DMS79 (cell line): ENCODE measurements around the gene PPP1R7.

Experiments used
- DNase-seq: peaks from one replicate; lab custom pipeline; 2025; lab: John Stamatoyannopoulos, UW

PPP1R7 gene

DNA sequence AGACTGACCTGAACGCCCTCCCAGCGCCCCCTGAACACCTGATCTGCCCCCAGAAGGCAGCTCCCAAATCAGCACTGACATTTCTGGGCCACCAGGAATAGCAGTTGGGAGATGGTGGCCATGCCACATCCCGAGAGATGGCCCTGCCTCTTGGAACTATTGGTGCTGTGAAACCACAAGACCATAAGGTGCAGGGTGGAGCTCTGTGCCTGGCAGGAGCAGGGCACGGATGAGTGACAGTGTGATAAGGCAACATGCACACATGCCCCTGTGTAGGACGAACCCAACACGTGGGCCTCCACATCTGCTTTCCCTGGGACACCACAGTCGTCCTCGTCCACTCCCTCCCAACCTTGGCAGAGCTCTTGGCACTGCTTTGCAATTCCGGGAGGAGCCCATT is 65.2 kb downstream of the PPP1R7 start:
- DNase-seq = no peak

DNA sequence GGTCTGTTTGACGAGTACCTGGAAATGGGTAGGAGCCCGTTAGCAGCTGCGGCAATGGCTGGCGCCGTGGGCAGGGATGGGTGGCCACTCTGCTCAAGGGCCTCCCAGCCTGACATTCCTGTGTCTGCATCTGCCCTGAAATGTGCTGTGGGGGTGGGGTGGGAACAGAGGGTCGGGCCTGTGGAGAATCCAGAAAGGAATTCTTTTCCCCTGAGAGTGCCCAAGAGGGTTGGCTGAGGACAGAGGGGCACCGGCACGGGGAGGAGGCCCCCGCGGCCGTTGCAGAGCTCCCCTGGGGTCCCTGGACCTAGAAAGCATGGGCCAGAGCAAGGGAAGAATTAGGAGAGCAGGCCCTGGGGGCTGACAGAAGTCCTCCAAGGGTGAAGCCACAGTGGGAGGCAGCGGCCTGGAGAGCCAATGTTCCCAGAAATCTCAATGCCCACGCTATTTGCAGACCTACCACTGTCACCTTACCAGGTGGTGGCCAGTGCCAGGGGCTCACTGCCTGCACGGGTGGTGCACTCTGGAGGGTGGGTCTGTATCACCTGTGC is 66.0 kb downstream of the PPP1R7 start:
- no peak for DNase-seq

DNA sequence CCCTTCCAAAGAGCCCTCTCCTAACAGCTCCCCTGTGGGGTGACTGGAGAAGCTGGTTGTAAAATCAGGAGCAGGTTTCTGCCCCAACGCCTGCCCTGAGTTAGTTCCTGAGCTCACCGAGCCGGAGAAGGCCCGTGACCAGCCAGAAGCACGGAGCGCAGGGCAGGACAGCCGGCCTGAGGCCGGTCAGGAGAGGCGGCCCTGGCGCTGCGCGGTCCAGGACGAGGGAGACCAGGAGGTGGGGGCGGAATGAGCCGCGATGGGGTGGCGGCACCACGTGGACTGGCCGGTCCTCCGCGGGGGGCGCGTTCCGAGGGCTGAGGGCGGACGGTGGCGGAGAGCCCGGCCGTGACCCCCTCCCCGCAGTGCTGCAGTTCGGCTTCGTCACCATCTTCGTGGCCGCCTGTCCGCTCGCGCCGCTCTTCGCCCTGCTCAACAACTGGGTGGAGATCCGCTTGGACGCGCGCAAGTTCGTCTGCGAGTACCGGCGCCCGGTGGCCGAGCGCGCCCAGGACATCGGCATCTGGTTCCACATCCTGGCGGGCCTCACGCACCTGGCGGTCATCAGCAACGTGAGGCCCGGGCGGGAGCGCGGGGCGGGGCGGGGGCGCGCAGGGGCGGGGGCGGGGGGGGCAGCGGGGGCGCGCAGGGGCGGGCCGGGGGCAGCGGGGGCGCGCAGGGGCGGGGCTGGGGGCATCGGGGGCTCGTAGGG is 67.2 kb downstream of the PPP1R7 start:
- DNase-seq = no peak

DNA sequence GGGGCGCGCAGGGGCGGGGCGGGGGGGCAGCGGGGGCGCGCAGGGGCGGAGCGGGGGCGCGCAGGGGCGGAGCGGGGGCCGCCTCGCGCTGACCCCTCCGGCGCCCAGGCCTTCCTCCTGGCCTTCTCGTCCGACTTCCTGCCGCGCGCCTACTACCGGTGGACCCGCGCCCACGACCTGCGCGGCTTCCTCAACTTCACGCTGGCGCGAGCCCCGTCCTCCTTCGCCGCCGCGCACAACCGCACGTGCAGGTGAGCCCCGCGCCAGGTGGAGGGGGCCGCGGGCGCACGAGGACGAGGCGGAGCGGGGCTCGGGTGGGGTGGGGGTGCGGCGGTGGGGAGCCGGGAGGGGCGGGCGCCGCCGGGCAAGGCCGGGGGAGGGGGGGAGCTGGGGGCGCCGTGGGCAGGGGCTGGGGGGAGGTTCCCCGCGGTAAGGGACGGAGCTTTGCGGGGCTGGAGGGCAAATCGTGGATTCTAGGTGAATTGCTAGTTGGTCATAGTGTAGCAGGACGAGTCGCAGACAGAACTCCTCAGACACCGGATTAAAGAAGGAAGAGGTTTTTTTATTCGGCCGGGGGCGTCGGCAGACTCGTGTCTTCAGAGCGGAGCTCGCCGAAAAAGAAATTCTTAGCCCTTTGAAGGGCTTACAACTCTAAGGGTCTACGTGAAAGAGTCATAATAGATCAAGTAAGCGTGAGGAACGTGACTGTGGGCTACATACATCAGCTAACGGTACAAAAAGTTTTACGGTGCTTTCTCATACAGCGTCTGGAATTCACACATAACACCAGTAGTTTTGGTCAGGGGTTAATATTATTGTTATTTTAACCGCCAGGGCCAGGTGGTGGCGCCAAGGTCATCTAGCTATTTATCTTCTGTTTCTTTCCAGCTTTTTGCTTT is 68.1 kb downstream of the PPP1R7 start:
- no peak for DNase-seq

DNA sequence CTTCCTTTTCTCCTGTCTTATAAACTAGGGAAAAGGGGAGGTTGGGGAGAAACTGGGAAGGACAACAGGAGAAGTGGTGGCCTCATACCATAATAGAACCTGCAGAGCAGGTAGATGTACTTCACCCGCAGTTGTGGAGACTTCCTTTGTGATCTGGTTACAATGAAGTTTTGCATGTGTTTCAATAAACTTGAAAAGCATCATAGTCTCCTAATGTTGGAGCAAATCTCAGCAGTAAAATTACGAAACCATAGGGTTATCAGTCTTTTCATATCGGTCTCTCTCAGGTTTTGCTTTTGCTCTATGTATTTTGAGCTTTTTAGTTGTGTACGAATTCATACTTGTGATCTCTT is 68.7 kb downstream of the PPP1R7 start:
- no peak for DNase-seq

DNA sequence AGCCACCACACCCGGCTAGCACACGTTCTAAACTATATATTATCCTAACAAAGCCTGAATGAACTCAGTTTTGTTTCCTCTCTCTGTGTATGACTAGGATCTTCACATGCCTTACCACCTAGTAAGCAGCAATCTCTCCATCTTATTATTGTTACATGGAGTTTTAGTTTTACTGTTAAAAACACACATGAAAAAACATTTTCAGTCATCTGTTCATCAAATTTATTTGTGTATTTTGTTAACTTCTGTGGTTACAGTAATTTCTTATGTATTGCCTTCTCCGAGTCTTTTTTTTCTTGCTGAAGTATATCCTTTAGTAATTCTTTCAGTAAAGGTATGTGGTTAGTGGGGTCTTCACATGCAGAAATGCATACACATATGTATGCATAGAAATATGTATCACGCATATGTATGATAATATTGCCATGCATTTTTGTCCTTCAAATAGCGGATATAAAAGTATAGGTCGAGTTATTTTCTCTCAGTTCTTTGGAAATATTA is 69.6 kb downstream of the PPP1R7 start:
- DNase-seq = no peak

DNA sequence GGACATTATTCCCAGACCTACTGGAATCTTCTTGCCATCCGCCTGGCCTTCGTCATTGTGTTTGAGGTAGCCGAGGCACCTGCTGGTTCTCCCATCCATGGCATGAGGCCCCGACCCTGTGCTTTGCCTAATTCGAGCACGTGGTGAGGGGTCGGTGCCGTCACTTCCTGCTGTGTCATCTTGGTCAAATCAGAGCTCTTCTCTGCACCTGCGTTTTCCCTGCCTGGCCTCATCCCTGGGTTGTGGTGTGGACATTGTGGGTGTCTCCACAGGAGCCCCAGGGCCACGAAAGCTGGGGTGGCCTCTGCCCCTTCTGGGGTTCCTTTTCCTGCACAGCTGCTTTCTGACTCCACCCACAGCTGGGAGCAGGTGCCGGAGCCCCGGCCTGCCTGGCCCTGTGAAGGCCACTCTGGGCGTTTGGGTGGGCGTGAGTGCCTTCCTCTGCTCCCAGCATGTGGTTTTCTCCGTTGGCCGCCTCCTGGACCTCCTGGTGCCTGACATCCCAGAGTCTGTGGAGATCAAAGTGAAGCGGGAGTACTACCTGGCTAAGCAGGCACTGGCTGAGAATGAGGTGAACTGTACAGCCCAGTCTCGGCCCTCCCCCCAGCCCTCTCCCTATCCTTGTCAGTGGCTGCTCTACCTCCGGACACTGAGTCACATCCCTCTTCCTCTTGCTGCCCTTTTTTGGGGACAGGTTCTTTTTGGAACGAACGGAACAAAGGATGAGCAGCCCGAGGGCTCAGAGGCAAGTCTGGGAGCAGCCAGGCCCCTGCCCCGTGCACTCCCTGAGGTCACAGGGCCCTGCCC is 73.1 kb downstream of the PPP1R7 start:
- no peak for DNase-seq

DNA sequence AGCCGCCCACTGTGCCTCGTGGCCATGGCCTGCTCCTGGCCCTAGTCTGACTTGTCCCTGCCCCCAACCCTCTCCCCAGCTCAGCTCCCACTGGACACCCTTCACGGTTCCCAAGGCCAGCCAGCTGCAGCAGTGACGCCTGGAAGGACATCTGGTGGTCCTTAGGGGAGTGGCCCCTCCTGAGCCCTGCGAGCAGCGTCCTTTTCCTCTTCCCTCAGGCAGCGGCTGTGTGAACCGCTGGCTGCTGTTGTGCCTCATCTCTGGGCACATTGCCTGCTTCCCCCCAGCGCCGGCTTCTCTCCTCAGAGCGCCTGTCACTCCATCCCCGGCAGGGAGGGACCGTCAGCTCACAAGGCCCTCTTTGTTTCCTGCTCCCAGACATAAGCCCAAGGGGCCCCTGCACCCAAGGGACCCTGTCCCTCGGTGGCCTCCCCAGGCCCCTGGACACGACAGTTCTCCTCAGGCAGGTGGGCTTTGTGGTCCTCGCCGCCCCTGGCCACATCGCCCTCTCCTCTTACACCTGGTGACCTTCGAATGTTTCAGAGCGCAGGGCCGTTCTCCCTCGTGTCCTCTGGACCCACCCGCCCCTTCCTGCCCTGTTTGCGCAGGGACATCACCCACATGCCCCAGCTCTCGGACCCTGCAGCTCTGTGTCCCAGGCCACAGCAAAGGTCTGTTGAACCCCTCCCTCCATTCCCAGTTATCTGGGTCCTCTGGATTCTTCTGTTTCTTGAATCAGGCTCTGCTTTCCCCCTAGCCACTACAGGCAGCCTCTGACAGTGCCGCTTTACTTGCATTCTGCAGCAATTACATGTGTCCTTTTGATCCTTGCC is 74.0 kb downstream of the PPP1R7 start:
- DNase-seq = no peak

DNA sequence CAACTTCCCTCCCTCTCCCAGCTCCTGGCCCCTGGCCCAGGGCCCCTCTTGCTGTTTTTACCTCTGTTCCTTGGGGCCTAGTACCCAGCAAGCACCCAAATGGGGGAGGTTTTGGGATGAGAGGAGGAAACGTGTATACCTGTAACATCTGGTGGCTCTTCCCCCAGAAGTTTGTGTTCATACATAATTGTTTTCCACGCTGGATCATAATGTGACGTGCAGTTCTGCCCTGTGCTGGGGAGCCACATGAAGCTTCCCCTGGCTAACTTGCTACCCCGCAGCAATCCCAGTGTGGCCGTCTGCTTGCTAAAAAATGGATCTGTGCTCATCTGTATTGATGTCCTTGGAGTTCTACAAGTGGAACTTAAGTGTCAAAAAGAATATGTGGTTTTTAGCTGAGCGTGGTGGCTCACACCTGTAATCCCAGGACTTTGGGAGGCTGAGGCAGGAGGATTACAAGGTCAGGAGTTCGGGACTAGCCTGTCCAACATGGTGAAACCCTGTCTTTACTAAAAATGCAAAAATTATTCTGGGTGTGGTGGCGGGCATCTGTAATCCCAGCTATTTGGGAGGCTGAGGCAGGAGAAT is 74.7 kb downstream of the PPP1R7 start:
- no peak for DNase-seq

DNA sequence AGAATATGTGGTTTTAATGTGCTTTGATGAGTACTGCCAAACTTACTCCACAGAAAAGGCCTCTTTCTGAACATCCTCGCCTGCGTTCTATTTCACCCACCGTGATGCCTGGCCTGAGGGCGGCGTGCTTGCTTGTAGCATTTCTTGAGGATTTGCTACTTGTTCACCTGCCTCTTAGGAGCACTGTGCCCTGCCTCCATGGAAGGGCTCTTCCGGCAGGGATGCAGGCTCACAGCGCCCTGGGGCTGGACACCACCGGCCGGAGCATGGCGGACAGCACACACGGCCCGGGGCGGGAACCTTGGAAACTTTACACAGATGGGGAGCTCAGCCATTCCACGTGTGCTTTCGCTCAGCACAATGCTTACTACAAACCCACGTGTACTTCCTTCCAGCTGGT is 75.3 kb downstream of the PPP1R7 start:
- no peak for DNase-seq

DNA sequence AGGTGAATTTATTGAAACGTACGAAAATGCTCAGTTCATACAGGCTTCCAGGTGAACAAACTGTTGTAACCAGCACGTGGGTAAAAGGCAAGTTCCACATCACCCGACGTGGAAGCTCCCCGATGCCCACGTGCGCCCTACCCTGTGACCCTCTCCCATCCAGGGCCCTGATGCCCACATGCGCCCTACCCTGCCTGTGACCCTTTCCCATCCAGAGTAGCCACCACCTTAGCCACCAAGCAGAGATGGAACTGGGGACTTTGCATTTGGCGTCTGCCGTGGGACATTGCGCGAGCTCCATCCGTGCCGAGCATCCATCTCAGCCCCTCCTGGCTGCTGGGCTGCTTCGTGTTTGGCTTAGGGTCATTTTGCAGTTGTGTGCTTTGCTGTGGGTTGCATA is 75.7 kb downstream of the PPP1R7 start:
- DNase-seq = no peak

DNA sequence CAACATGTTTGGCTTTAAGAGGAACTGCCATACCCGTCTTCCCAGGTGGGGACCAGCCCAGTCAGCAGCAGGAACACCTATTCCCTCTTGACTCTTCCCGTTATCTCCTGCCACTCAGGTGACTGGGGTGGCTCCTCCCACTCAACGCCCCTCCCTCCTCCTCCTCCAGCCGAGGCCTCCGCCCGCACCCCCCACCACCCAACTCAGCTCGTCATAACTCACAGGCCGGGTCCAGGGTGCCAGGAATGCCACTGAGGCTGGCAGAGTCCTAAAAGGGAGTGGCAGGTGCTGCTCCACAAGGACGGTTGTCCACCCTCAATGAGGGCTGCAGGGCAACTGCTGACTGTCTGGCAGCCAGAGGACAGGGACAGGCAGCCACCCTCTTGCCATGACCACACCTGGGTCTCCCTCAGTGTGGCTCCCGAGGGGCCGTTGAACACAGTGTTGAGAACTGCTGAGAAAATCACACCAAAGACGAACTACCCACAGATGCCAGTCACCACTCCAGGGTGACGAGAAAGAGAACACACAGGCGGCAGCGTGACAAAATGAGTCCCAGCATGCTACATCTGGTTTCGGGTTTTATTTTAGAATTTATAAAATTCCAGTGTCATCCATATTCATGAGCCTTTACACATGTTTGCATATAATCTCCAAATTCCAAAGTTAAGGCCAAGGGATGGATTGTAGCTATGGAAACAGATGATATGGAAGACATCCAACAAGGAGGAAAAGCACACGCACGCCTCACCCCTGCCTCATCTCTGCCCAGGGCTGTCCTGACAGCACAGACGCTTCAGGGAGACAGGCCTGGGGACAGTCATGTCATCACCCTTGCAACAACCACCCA is 76.7 kb downstream of the PPP1R7 start:
- no peak for DNase-seq

DNA sequence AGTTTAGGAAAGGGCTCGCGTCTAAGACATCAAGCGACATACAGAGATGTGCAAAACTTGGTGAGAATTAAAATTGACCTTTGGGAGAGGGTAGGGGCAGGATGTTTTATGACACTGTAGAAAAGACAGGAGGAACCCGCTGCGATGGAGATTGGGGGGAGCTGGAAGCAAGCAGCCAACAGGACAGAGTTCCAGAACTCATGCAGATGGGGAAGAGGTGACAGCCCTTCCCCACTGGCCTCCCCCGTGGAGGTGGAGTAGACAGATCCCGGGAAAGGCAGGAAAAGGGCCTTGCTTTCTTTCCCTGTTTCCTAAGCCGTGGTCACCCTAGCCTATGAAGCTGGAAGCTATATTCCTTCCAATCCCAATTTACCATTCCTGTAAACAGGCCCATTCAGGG is 77.3 kb downstream of the PPP1R7 start:
- no peak for DNase-seq

DNA sequence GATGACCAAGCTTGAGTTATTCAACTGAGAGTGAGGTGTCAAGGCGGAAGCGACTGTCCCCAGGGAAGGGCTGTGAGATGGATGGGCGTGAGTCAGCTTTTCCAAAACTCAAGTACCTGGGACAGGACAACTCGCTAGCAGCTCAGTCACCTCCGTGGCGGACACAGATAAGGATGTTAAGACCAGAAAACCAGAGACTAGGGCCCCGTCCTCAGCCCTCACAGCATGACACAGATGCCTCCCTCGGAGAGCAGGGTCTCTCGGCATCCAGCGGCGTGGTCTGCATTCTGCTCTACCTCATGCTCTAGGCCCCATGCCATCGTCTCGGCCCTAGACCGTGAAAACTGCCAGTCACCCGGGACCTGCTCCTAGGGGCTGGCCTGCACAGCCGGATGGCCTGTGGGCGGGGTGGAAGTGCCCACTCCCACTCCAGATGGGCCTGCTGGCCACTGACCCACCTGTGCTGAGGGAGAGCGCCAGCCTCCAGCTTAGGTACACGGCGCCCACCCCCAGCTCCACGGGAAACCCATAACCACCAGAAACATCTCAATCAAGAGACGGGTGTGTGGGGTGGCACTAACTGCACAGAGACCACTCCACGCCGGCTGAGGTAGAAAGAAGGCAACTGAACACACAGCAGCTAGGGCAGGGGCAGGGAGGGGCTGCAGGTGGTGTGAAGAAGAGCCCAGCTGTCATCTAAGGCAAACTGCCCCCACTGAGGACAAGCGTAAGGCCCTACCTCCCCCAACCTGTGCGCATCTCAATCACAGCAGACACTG is 78.0 kb downstream of the PPP1R7 start:
- no peak for DNase-seq

DNA sequence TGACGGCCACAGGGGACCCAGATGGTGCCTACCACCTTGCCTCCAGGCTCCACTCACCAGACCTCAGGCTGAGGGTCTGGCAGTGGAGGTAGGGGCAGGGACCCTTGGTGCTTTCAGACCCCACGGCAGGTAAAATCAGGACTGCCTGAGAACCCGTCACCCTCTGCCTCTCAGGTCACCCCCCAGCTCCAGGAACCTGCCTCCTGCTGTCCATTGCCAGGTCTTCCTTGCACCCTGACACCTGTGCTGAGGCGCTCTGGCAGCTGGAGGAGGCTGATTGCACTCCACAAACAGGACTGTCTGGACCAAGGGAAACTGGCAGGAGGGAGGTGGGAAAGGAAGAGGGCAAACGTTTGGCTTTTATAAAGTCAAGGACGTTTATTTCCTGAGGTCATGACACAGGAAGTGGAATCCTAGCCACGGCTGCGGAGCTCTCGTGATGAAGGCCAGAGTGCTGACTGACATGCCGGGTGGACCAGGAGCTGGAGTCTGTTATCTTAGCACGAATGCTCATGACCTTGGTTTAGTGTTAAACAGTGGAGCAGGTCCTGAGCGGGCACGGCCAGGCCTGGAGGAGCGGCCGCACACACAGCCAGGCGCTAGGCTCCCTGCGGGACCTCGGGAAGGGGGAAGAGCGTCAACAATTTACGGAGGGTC is 78.7 kb downstream of the PPP1R7 start:
- no peak for DNase-seq

DNA sequence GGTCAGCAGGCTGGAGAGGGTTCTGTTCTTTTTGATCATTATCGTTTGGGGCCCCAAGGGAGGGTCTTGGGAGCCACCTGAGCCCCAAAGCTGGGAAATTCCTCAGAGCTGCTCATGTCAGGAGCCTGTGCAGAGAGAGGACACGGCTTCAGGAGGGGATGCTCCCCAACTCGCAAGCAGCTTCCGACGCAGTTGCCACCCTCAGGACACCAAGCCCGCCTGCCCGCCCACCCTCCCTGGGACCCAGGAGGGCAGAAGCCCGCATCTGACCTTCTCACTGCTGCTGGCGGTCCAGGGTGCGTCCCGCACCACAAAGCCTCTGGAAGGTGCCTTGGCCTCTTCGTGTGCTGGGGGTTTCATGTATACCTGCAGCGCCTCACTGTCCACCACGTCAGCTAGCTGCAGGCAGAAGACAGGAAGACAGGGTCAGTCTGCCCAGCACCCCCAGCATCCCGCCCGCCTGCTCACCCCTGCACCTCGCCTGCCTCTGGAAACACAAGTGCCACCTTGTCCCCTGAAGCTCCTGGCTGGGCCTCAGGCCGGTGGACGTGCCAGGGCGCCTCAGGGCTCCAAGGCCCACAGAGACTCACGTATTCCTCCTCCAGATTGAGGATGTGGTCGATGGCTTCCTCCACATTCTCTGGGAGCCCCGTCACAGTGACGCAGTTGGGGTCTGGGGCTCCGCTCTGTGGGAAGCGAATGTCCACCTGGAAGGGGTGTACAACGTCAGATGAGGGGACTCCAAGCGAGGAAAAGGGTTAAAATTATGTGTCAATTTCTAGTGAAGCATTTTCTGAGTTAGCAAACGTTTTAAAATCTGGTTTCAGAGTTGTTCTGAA is 79.5 kb downstream of the PPP1R7 start:
- DNase-seq = no peak

DNA sequence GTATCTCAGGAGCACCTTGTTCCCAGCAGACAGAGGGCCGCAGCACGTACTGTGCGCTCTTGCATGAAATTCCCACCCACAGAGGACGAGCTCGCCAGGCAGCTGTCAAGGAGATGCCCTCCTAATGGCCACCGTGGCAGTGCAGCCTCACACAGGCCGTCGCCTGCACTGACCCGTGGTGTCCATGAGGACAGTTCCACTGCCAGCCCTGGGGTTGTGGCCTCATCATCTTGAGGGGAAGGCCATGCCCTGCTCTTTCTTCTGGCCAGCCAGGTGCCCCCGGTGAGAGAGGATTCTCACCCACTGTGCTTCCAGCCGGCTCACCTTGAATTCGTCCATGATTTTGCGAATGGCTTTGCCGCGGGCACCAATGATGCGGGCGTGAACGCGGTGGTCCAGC is 80.2 kb downstream of the PPP1R7 start:
- DNase-seq = no peak
